ENCODE results near the gene ADCY10.
"Not testable (repeated sequence)": the region's sequence is repeated elsewhere in the genome, so short reads cannot be mapped to it uniquely, and the experiment has no call there.

The ADCY10 gene

DNA sequence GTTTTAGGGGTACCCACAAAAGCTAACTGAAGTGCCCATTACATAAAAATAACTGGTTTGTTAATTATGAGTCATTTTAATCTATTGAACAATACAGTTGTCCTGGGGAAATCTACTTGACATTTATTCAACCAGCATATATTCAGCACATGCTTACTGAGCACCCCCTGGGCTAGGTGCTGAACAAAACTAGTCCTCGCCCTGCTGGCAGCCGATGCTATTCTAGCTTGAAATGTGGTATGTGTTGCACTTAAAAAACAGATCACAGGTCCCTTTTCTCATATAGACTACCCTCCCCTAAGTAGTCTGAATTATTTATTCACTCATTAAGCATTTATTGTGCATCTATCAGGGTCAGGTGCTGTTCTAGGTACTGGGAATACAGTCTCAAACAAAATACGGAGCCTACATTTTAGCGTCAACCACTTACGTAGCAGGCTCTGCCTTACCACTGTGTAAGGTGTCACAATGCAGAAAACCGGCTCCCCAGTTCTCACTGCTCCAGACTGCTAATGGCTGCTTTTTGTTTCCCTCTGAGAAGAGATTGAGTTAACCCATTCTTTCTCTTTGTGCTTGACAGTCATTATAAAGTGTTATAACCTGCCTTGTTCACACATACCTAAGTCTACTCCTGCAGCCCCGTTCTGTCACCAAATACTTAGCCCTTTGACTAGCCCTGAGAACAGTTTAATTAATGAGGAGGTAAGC, 57.1 kb downstream of the ADCY10 start:
- DNase-seq = no peak

GRCh38 chr1:167854184-167854583, 59.8 kb downstream of the ADCY10 start:
- DNase-seq = no peak

GRCh38 chr1:167849666-167850065, 64.3 kb downstream of the ADCY10 start:
- no peak for DNase-seq

GRCh38 chr1:167842872-167843271, 71.1 kb downstream of the ADCY10 start:
- no peak for DNase-seq

GRCh38 chr1:167841530-167841929, 72.4 kb downstream of the ADCY10 start:
- no peak for DNase-seq

- no peak for DNase-seq
These were observed 74.9 kb downstream of the ADCY10 start for GRCh38 chr1:167839009-167839408.

DNA sequence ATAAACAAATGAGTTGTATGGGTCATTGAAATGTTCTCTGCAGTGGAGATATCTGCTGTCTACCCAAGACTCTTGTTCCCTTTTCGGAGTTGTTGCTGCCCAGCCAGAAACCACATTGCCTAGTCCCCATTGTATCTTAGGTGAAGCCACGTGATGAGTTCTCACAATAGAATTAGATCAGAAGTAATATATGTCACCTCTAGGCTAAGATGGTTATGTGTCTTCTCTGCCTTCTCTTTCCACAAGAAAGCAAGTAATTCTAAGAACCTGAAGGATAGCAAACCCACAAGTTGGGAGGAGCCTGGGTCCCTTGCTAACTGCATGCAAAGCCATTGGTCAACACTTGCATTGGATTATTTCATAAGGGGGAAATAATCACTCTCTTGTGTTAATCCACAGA, 76.6 kb downstream of the ADCY10 start:
- peak; percentile 53 for DNase-seq

DNA sequence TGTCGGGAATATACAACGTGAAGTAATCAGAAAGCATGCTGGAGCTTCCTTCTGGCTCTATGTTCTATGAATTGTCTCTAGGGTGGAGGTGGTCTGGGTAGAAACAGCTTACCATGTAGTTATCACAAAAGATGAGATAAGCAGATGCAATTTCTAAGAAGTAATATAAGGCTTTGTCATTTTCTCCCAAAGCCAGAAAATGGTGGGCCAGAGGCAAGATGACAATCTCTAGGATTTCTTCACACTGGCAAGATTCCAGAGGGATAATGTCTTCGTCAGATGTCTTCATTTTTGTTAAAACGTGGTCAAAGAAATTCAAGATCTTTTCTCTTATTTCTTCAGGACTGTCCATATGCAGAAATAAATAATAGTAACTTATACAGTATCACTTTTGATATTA, 77.7 kb downstream of the ADCY10 start:
- no peak for DNase-seq

GRCh38 chr1:167833904-167834303, 80.0 kb downstream of the ADCY10 start:
- DNase-seq = no peak

DNA sequence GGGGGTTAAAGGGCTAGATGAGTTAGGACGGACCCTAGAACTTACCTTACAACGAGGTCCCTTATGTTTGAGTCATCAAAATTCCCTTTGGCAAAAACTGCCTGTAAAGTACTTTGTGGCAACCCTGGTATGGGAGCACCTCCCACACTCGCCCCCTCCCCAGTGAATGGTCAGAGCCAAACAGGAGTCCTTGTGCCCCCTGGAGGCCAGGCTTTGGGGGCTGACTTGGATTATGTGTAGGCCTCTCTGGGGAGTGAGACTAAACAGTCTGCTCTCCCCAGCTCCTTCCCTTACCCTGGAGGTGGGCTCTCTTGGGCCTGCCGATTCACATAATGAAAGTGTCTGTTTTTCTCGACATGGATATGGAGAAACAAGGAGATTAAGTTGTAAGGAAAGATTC, 81.2 kb downstream of the ADCY10 start:
- DNase-seq = no peak

DNA sequence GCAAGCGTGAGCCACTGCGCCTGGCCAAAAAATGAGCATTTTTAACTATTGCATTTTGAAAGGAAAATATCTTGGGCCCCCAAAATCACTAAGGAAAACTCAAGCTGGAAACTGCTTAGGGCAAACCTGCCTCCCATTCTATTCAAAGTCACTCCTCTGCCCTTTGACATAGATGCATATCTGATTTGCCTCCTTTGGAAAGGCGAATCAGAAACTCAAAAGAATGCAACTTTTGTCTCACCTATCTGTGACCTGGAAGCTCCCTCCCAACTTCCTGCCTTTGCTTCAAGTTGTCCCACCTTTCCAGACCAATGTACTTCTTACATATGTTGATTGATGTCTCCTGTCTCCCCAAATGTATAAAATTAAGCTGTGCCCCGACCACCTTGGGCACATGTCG, 83.3 kb downstream of the ADCY10 start:
- not testable (repeated sequence) for DNase-seq

GRCh38 chr1:167829868-167830267, 84.1 kb downstream of the ADCY10 start:
- DNase-seq = peak; percentile 28

GRCh38 chr1:167826127-167826526, 87.8 kb downstream of the ADCY10 start:
- DNase-seq = no peak

- no peak for DNase-seq
These were observed 88.4 kb downstream of the ADCY10 start for GRCh38 chr1:167825419-167826079.

DNA sequence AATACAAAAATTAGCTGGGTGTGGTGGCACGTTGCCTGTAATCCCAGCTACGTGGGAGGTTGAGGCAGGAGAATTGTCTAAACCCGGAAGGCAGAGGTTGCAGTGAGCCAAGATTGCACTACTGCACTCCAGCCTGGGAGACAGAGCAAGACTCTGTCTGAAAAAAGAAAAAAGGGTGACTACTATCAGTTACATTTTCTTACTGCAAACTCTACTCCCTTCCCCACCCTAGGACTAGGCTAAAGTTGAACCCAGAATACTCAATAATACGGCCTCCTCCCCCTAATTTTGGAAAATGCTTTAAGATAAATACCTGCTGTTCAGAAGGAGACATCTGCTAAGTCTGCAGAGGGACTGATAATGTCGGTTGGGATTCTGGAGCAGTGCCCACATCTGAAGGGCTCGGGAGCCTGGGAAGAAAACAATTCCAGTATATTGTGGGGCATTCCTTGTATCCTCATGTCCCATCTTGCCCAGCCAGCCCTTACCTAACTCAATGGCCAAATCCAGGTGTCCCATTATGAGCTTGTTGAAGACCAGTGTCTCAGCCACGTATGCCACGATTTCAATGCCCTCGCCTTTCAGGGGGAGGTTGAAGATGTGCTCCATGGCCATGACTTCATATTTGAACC, 89.7 kb downstream of the ADCY10 start:
- peak; percentile 52 for DNase-seq

GRCh38 chr1:167821969-167822685, 91.8 kb downstream of the ADCY10 start:
- DNase-seq = peak; percentile 19

- DNase-seq = no peak
These were observed 92.6 kb downstream of the ADCY10 start for GRCh38 chr1:167821356-167821685.

GRCh38 chr1:167820684-167821355, 93.1 kb downstream of the ADCY10 start:
- DNase-seq = no peak

- DNase-seq = peak; percentile 65
These were observed 93.9 kb downstream of the ADCY10 start for GRCh38 chr1:167819849-167820683.

DNA sequence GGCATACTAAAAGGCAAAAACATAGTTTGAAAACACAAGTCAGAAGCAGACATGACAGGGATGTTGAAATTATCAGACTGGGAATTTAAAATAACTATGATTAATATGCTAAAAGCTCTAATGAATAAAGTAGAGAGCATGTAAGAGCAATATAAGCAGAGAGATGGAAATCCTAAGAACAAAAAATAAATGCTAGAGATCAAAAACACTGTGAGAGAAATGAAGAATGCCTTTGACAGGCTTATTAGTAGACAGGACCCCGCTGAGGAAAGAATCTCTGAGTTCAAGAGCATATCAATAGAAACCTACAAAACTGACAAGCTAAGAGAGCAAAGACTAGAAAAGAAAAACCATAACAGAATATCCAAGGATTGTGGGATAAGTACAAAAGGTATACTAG, 98.3 kb downstream of the ADCY10 start:
- no peak for DNase-seq

GRCh38 chr1:167812972-167813371, 101.0 kb downstream of the ADCY10 start:
- DNase-seq = no peak

GRCh38 chr1:167808690-167809089, 105.2 kb downstream of the ADCY10 start:
- DNase-seq = no peak
